HG02970 (cell line): Measurements from ENCODE around the gene ANKH.
"Not testable (repeated sequence)": the region's sequence is repeated elsewhere in the genome, so short reads cannot be mapped to it uniquely, and the experiment has no call there.

ENCODE experiments used
- ATAC-seq: cut with Tn5 transposase; IDR thresholded peaks from one replicate; pipeline ENCODE4 v1.9.1; 2021; ENCODE audit warnings: mild to moderate bottlenecking, moderate library complexity, moderate number of reproducible peaks; ENCODE audit not compliant: unreplicated experiment, low FRiP score

Gene ANKH

GRCh38 chr5:14834062-14834461 is 37.5 kb downstream of the ANKH start:
- ATAC-seq = no peak

DNA sequence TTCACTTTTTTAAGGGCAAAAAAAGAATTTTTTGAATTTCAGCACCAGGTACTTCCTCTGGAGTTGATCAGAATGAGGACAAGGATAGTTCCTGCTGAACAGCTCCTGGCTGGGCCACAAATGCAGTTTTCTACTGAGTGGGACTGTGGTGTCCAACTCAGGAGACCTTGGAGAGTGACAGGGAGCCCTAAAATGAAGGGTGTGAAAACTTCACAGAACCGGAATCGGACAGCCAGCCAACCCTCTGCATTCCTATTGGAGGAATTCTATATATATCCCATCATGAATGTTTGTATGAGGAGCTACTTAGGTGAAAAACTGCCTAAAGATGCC is 40.6 kb downstream of the ANKH start:
- ATAC-seq = no peak

- ATAC-seq = no peak
Observed at GRCh38 chr5:14830210-14831005, 41.2 kb downstream of the ANKH start.

DNA sequence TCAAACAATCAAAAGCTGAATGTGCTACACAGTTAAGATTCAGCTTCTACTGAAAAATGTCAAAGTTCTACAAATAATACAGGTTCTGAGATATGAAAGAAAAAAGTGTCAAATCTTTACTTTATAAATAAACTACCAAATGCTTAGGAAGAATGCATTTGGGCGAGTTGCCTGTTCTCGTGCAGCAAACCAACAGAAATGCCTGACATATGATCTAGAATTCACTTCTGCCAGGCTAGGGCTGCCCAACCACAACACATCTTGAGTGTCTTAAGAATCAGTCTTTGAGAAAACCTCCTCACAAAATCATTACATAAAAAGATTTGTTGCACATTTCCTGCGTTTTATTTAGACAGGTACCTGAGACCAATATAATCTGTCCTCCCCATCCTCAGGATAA is 42.2 kb downstream of the ANKH start:
- ATAC-seq = no peak

- ATAC-seq = no peak
Observed at GRCh38 chr5:14826714-14827113, 44.9 kb downstream of the ANKH start.

DNA sequence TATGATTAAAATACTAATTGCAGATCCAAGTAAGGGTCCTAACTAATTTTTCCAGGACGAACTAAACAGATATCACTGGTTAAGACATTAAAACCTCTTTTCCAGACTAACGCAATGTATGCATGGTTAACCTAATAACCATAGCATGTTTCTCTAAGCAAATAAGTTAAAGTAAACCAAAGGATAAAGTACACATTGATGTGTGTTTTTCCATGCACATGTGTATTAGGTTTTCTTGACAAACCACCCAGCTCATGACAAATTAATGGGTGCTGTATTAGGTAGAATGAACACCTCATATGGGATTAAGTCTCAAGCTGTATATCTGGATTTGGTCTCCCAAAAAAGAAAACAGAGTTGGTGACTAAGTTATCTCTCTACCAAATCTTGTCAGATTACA is 45.6 kb downstream of the ANKH start:
- ATAC-seq = no peak

- no peak for ATAC-seq
Observed at GRCh38 chr5:14824499-14824898, 47.1 kb downstream of the ANKH start.

- ATAC-seq = no peak
Observed at GRCh38 chr5:14821100-14821845, 50.3 kb downstream of the ANKH start.

DNA sequence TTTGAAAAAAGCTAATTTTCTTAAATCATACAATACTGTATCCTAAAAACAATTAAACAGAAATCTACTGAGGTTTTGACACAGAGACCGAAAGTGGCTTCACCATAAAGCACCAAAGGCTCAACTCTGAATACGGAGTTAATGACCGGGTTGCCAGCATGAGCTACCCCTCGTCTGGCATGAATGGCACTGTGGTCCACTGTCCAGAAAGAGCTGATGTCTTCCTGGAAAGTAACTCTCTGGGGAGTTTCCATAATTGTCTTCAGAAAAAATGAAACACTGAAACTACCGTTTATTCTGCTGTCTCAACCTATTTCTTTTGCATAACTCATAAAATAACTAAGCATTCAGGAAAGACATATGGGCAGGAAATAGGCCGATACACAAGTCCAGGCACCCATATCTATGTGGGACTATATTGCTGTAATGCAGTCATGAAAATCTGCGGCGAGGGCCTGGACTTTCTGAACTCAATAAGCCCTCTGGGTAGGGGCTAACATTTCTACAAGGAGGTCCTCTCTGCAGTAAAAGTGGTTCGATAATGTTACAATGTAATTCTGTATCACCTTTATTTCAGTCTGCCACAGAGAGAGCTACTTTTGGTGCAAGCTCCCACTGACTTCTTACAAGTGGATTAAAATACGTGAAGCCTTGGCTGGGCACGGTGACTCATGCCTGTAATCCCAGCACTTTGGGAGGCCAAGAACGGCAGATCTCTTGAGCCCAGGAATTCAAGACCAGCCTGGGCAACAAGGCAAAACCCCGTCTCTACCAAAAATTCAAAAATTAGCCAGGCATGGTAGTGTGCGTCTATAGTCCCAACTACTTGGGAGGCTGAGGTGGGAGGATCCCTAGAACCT is 52.4 kb downstream of the ANKH start:
- ATAC-seq = no peak

DNA sequence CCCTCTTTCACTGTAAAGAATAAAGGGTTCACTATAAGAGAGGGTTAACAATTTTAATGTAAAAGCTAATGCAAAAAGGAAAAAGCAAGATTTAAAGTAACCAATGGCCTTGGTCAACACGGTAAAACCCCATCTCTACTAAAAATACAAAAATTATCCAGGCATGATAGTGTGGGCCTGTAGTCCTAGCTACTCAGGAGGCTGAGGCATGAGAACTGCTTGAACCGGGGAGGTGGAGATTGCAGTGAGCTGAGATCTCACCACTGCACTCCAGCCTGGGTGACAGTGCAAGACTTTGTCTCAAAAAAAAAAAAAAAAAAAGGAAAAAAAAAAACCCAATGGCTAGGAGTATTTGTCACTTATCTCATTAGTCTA is 53.8 kb downstream of the ANKH start:
- not testable (repeated sequence) for ATAC-seq

DNA sequence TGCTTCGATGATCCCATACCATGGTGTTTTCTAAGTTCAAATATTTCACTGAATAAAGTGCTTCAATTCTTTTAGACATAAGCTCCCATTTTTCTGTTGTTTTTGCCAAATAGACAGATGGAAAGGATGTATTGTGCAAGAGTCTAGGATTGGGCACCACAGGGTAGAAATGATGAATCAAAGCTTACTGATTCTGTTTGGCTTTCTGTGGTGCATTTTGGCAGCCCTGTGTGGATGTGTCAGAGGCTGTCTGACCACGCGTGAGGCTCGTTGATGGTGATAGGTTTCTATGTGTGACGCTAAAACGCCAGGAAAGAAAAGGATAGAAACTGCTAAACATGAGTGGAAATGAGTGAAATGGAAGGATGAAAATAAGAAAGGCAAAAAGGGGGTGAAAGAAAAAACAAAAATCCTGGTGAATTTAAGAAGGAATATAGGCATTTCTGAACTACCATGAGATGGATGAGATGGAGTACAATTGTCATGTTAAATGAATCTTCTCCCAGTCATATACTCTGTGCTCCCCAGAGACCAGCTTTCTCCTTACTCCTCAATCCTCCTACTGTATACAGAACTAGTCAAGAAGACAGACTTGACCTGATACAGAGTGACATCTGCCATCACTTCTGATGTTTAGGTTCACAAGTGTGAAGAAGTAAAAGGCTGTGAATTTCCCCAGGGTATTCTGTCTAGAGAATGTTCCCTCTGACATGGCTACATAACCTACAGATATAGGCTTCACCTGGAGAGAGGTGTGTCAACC is 54.4 kb downstream of the ANKH start:
- no peak for ATAC-seq

DNA sequence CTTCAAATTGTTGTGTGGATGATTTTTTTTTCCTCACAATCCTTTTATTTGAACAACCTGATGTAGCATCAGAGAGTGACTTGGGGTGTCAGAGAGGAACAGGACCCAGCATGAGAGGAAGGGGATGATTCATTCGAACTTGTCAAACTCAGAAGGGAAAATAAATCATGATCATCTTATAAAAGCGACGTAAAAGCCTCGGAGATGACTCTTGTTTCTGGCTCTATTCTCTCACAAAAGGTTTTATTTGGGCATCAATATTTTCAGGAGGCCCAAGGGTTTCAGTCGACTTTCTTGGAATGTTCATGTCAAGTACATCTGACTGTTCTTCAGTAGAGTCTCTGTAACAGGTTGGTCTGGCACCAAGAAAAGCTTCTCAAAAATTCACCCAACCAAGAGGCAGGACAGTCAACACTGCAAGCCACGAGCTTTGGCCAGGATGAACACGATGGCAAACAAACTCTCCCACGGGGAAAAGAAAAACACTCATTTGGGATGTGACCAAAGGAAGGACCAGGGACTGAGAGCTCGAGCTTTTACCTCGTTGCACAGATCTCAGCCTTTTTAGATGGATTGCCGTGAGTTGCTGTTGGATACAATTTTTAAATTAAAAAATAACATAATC is 55.1 kb downstream of the ANKH start:
- ATAC-seq = no peak

GRCh38 chr5:14813747-14814146 is 57.8 kb downstream of the ANKH start:
- ATAC-seq = no peak

GRCh38 chr5:14812166-14812565 is 59.4 kb downstream of the ANKH start:
- ATAC-seq = no peak

DNA sequence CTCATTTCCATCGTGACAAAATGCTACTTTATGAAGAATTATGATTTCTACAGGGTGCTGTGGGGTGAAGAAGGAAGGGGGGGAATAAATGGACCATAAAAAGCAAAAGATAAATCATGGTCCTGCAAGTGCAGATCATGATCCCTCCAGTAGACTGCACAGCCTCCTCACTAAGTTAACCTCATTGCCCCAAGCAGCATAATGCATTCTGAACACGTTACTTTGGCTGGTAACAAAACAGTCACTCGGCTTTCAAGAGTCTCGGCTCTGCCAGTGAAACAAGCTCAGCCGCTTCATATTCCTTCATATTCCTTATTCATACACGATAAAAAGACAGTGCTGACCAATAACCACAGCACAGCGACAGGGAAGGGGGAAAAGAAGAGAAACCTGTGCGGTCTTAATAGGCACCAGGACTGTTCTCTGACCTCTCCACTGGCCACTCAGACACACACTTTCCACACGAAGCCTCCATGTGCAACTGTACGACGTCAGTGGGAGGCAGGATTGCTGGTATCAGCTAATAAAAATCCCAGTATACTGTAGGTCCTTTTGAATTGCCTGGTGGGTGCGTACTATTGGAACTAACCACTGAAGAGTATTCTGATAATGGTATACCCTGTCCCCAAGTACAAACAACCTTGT is 60.5 kb downstream of the ANKH start:
- no peak for ATAC-seq

DNA sequence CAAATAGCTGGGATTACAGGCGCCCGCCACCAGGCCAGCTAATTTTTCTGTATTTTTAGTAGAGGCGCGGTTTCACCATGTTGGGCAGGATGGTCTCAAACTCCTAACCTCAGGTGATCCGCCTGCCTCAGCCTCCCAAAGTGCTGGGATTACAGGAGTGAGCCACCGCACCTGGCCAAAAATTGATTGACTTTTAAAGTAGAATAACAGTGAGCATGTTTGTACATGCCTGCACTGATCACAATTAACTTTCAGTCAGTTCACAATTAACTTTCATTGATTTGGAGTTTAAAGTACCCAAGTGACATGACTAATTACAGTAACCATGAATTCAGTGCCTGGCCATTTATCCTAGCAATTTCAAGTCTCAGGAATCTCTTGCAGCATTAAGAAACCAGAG is 61.3 kb downstream of the ANKH start:
- no peak for ATAC-seq

DNA sequence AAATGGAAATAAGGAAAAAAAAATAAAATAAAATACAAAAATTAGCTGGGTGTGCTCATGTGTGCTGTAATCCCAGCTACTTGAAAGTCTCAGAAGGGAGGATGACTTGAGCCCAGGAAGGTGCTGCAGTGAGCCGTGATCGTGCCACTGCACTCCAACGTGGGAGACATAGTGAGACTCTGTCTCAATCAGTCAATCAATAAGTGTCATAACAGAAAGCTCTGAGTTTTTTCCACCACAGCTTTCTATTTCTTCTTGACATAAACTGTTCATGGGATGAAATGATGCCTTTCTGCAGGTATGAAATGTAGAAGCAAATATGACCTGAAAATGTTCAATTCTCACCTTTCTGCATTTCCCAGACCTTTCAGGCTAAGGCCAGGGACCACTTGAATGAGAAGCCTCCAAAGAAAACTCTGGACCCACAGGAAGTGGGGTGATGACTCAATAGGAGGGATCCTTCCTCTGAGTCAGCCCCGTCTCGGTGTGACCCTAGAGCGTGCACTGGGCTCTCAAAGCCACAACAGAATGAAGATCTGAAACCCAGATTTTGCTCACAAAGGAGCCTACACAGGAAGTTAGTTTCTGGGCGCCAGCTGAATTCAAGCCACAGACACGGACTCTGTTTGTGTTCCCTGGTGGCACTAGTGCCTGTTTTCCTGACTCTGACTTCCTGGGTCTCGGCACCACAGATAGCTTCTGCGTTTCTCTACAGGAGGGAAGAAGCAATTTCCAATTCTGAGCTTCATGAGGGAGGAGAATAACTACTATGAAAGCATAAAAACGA is 62.0 kb downstream of the ANKH start:
- peak; percentile 97 for ATAC-seq

GRCh38 chr5:14807471-14807870 is 64.1 kb downstream of the ANKH start:
- no peak for ATAC-seq

- ATAC-seq = no peak
Observed at GRCh38 chr5:14806456-14806855, 65.1 kb downstream of the ANKH start.
